H1 (cell line): Measurements from ENCODE around the gene HDC. TPM values are rescaled to one million over a fixed set of nuclear protein-coding genes. Genes with fewer than 3 reads are reported as not detected.

ENCODE experiments used
- CTCF ChIA-PET: fragments of 300-600 bp; sonication (Branson Sonifier 250); formaldehyde crosslinking; loops from one replicate; lab custom pipeline; 2021; ENCODE audit not compliant: partially characterized antibody; lab: Charles Lee
- POLR2A ChIA-PET: fragments of 300-600 bp; sonication (Branson Sonifier 250); formaldehyde crosslinking; loops from one replicate; lab custom pipeline; 2021; ENCODE audit warnings: inconsistent platforms; ENCODE audit not compliant: partially characterized antibody; lab: Charles Lee
- DNase-seq, 2 experiments: peaks; one replicate each; pipeline versions ENCODE4 v3.0.0 to v3.0.0-alpha.2; 2010 to 2022; ENCODE audit warnings: low spot score in 2 of 2, low read depth in 1 of 2, mixed read lengths in 1 of 2
- FAIRE-seq: peaks from 2 replicates; lab custom pipeline; 2011; peaks lifted over from hg19 to GRCh38; lab: Jason Lieb, UNC
- H2AFZ ChIP-seq: 2 replicates; pipeline ENCODE4 v1.8.1; 2012; ENCODE audit warnings: low read length, inconsistent platforms
- H2AK5ac ChIP-seq: 2 replicates; pipeline ENCODE4 v1.6.1; 2013; ENCODE audit warnings: low read depth, low read length
- H2BK120ac ChIP-seq: replicated peaks from 2 replicates; pipeline ENCODE3; 2013; ENCODE audit warnings: low read depth, low read length, inconsistent platforms
- H2BK12ac ChIP-seq: 2 replicates; pipeline ENCODE4 v1.6.1; 2013; ENCODE audit warnings: low read depth, low read length
- H2BK15ac ChIP-seq: 2 replicates; pipeline ENCODE4 v1.6.1; 2013; ENCODE audit warnings: low read length
- H2BK20ac ChIP-seq: 2 replicates; pipeline ENCODE4 v1.6.1; 2013; ENCODE audit warnings: low read length
- H2BK5ac ChIP-seq: 2 replicates; pipeline ENCODE4 v1.6.1; 2013; ENCODE audit warnings: low read depth, low read length
- H3K14ac ChIP-seq: 2 replicates; pipeline ENCODE4 v1.6.1; 2013; ENCODE audit warnings: inconsistent platforms; ENCODE audit not compliant: insufficient read length
- H3K18ac ChIP-seq: 2 replicates; pipeline ENCODE4 v1.6.1; 2013; ENCODE audit warnings: low read length; ENCODE audit errors: extremely low read depth
- H3K23ac ChIP-seq: 2 replicates; pipeline ENCODE4 v1.6.1; 2013; ENCODE audit warnings: inconsistent platforms; ENCODE audit not compliant: insufficient read length
- H3K23me2 ChIP-seq: 2 replicates; pipeline ENCODE4 v1.6.1; 2013; ENCODE audit warnings: low read depth, low read length
- H3K27ac ChIP-seq: 2 replicates; pipeline ENCODE4 v1.6.1; 2011; ENCODE audit warnings: low read depth, low read length, inconsistent platforms
- H3K27me3 ChIP-seq, 4 experiments: replicated peaks in 1 of 4; 1 replicate in 1 of 4; 2 replicates in 3 of 4; pipeline versions ENCODE4 v1.6.1 to v1.8.1; 2011 to 2013; ENCODE audit warnings: low read length in 3 of 4, mild to moderate bottlenecking in 3 of 4, inconsistent platforms in 2 of 4, mixed read lengths in 2 of 4, moderate library complexity in 1 of 4; ENCODE audit not compliant: control insufficient read depth in 3 of 4, insufficient read depth in 3 of 4; ENCODE audit errors: extremely low read depth in 1 of 4
- H3K36me3 ChIP-seq, 4 experiments: 2 replicates each; pipeline versions ENCODE4 v1.6.1 to v1.8.1; 2011 to 2013; ENCODE audit warnings: mild to moderate bottlenecking in 4 of 4, low read length in 3 of 4, moderate library complexity in 2 of 4, control low read depth in 1 of 4, inconsistent platforms in 1 of 4; ENCODE audit not compliant: insufficient read depth in 4 of 4, control insufficient read depth in 2 of 4
- H3K4ac ChIP-seq: replicated peaks from 2 replicates; pipeline ENCODE3; 2013; ENCODE audit warnings: low read length, low read depth, mixed read lengths, inconsistent platforms; ENCODE audit not compliant: insufficient read length
- H3K4me1 ChIP-seq, 4 experiments: replicated peaks in 1 of 4; 1 replicate in 1 of 4; 2 replicates in 3 of 4; pipeline versions ENCODE4 v1.6.1 to v1.8.1; 2011 to 2013; ENCODE audit warnings: low read length in 3 of 4, inconsistent platforms in 2 of 4, mixed read lengths in 1 of 4; ENCODE audit not compliant: insufficient read depth in 4 of 4, control insufficient read depth in 3 of 4
- H3K4me2 ChIP-seq, 2 experiments: 2 replicates each; pipeline versions ENCODE4 v1.6.1 to v1.8.1; 2011 to 2013; ENCODE audit warnings: low read depth in 2 of 2, low read length in 2 of 2, control low read depth in 1 of 2, inconsistent platforms in 1 of 2, mild to moderate bottlenecking in 1 of 2; ENCODE audit not compliant: insufficient read depth in 1 of 2
- H3K4me3 ChIP-seq, 4 experiments: fragments of 200-600, 300-600 bp in 1 of 4; sonication (generic), shearing (Covaris generic), sonication (Bioruptor Twin) in 1 of 4; 2 replicates each; pipeline versions ENCODE4 v1.5.1 to v1.8.1; 2011 to 2016; ENCODE audit warnings: low read length in 4 of 4, low read depth in 3 of 4, control low read depth in 2 of 4, inconsistent platforms in 2 of 4, mild to moderate bottlenecking in 2 of 4, mixed read lengths in 1 of 4, moderate library complexity in 1 of 4; ENCODE audit not compliant: insufficient read depth in 2 of 4; ENCODE audit errors: extremely low read depth in 1 of 4
- H3K56ac ChIP-seq: replicated peaks from 2 replicates; pipeline ENCODE3; 2013; ENCODE audit warnings: low read depth, mild to moderate bottlenecking, mixed read lengths, low read length, inconsistent platforms; ENCODE audit not compliant: insufficient read length
- H3K79me1 ChIP-seq: 2 replicates; pipeline ENCODE4 v1.6.1; 2013; ENCODE audit warnings: low read depth, low read length, control low read depth
- H3K79me2 ChIP-seq, 2 experiments: 2 replicates each; pipeline versions ENCODE4 v1.6.1 to v1.8.1; 2012 to 2013; ENCODE audit warnings: low read length in 2 of 2, mild to moderate bottlenecking in 2 of 2, inconsistent platforms in 1 of 2; ENCODE audit not compliant: insufficient read depth in 2 of 2, control insufficient read depth in 1 of 2
- H3K9ac ChIP-seq, 4 experiments: replicated peaks in 1 of 4; 1 replicate in 1 of 4; 2 replicates in 3 of 4; pipeline versions ENCODE4 v1.6.1 to v1.8.1; 2011 to 2013; ENCODE audit warnings: low read depth in 3 of 4, low read length in 3 of 4, control low read depth in 2 of 4, mild to moderate bottlenecking in 2 of 4, moderate library complexity in 2 of 4, inconsistent platforms in 1 of 4; ENCODE audit errors: extremely low read depth in 1 of 4
- H3K9me3 ChIP-seq, 2 experiments: 2 replicates each; pipeline versions ENCODE4 v1.6.1 to v1.8.1; 2012 to 2013; ENCODE audit warnings: mild to moderate bottlenecking in 2 of 2, moderate library complexity in 2 of 2, control low read depth in 1 of 2, inconsistent platforms in 1 of 2, low read depth in 1 of 2, low read length in 1 of 2, mixed read lengths in 1 of 2; ENCODE audit not compliant: insufficient read depth in 2 of 2
- H4K20me1 ChIP-seq, 2 experiments: replicated peaks in 1 of 2; 2 replicates each; pipeline versions ENCODE3 to v1.8.1; 2011 to 2013; ENCODE audit warnings: inconsistent platforms in 2 of 2, low read length in 2 of 2, mild to moderate bottlenecking in 1 of 2; ENCODE audit not compliant: insufficient read depth in 2 of 2, control insufficient read depth in 1 of 2
- H4K5ac ChIP-seq: 2 replicates; pipeline ENCODE4 v1.6.1; 2013; ENCODE audit warnings: low read length, low read depth, mixed read lengths, inconsistent platforms; ENCODE audit not compliant: insufficient read length
- H4K8ac ChIP-seq: 2 replicates; pipeline ENCODE4 v1.8.0; 2013; ENCODE audit warnings: mild to moderate bottlenecking, moderate library complexity, low read length, inconsistent platforms; ENCODE audit not compliant: insufficient read depth; ENCODE audit errors: extremely low read depth
- H4K91ac ChIP-seq: replicated peaks from 2 replicates; pipeline ENCODE3; 2013; ENCODE audit warnings: low read length, mixed read lengths, inconsistent platforms; ENCODE audit not compliant: insufficient read length
- SP1 ChIP-seq: IDR thresholded peaks from 2 replicates; pipeline ENCODE4 v1.6.1; 2011; ENCODE audit warnings: low read depth, low read length
- TAF1 ChIP-seq: IDR thresholded peaks from 2 replicates; pipeline ENCODE4 v1.6.1; 2011; ENCODE audit warnings: mild to moderate bottlenecking, low read depth, low read length
- WGBS, 2 experiments: shearing (Covaris generic) in 1 of 2; methylation state at CpG; one replicate each; pipeline versions ENCODE4 v1.1.6 to v1.1.7; 2013 to 2015; ENCODE audit warnings: low lambda C conversion rate in 2 of 2, mixed read lengths in 2 of 2, inconsistent platforms in 1 of 2, low coverage in 1 of 2, missing lambda C conversion rate in 1 of 2; ENCODE audit not compliant: insufficient replicate concordance in 2 of 2, insufficient coverage in 1 of 2, insufficient read length in 1 of 2; ENCODE audit errors: extremely low coverage in 1 of 2, missing lambda C conversion rate in 1 of 2; 5-methylcytosine and 5-hydroxymethylcytosine counted together
- polyA plus RNA-seq, 7 experiments: library from polyadenylated mRNA; depleted of rRNA in 3 of 7; stranded (reverse) in 5 of 7; unstranded in 2 of 7; fragments of >200 nt in 5 of 7; fragments of 200-250 nt in 2 of 7; gene quantifications; 1 replicate in 5 of 7; 2 replicates in 1 of 7; 4 replicates in 1 of 7; pipeline versions ENCODE4 v1.2.1 to v1.2.3, GENCODE V29; 2011 to 2013; ENCODE audit warnings: missing spikeins in 2 of 7, mixed read lengths in 2 of 7
- total RNA-seq: library from RNA; stranded (reverse); fragmentation: NEBNext Ultra II Directional; extraction: Animal tissue kit (Norgen Biotek cat#: 25700); gene quantifications from 2 replicates; pipeline ENCODE4 v1.2.1, GENCODE V29; 2021

HDC gene
- total and polyA plus RNA-seq, 2 of the 8 experiments (the other 6 are each of a cell fraction or from before 2014, with no cell fraction given) = 0.20 to 0.22 TPM

DNA sequence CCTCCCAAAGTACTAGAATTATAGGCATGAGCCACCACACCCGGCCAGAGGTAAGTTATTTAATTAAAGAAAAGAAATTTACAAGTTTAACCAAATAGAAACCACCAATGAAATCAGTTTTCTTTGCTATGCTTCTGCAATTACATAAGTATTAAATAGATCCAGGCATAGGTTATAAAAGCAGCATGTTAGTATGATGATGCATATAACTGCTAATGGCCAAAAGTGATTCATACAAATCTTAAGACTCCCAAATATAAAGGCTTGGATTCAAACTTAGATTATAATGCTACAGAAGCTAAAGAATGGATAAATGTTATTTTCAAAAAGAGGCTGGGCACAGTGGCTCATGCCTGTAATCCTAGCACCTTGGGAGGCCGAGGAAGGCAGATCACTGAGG, 32.8 kb upstream of the HDC start:
- no peak overlapping the region for H2AFZ ChIP-seq
- TF ChIP-seq TAF1 (no peak), SP1 (no peak)

More for the DNA sequence above, 32.8 kb upstream of the HDC start:
- Histone ChIP-seq H4K5ac (no peak overlapping the region), H4K20me1 (no peaks in the 10 kb centered on the region), H3K27ac (no peak overlapping the region), H3K79me2 (no peaks in the 10 kb centered on the region), H3K18ac (no peak overlapping the region), H3K23ac (no peak overlapping the region), H2BK5ac (no peak overlapping the region), H3K79me1 (no peaks in the 10 kb centered on the region), H3K4me3 (no peak overlapping the region), H2BK20ac (no peak overlapping the region), H3K27me3 (no peaks in the 10 kb centered on the region), H2BK15ac (no peak overlapping the region), H2AK5ac (no peak overlapping the region), H3K4me1 (no peaks in the 10 kb centered on the region), H3K56ac (no peak overlapping the region), H3K4me2 (no peak overlapping the region), H3K9me3 (no peaks in the 10 kb centered on the region), H3K14ac (no peak overlapping the region), H2BK120ac (no peak overlapping the region), H3K23me2 (no peaks in the 10 kb centered on the region), H4K91ac (no peak overlapping the region), H3K36me3 (peaks cover 0 to 26% (median 8%) of the 10 kb centered on the region in 4 experiments; a peak in 5 of 8 replicates), H3K9ac (no peak overlapping the region), H2BK12ac (no peak overlapping the region), H3K4ac (no peak overlapping the region), H4K8ac (no peak overlapping the region)
- FAIRE-seq (no peak), DNase-seq (no peak)
- ChIA-PET POLR2A (no interaction called here), CTCF (interaction anchor here (0.8 kb wide), 1 partner anchor 17 kb away, joined by 5 read pairs; no protein-coding TSS in a partner anchor)
- 80% methylated on average over 2 of the region's 2 CpGs; no CpG with 5 or more reads in 1 of the 2 experiments for WGBS, 2 experiments
